ENCODE measurements around the gene MVD. TPM values are rescaled to one million over a fixed set of nuclear protein-coding genes. Genes with fewer than 3 reads are reported as not detected.

Gene MVD
- total RNA-seq, 1 experiment from 2014 or later, result 141 TPM

DNA sequence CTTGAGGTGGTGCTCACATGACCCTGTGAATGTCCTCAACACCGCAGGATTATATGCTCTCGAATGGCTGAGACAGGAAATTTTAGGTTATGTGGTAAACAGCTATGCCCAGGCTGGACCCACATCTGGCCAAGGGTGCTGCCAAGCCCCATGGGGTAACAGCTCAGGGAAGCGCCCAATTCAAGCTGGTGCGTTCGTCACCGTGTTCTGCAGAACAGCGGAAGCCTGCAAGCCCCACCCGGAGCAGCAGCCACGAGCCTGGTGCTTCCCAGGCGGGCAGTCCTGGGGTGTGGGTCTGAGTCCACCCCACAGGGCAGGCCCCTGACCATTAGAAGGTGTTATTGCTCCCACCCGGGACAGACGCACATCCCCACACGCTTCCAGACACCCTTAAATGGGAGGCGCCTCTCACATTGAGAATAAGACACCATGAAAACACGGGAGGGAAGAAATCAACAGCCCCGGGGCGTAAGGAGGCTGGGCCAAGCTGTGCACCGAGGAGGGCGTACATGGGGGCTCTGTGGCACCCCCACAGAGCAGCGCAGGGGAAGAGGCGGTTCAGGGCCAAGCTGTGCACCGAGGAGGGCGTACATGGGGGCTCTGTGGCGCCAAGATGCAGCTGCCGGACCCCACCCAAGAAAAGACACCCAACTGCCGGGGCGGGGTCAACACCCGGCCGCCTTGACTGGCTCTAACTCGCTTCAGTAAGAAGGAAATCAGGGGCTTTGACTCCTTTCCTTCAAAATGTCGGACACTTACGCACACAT is 9.1 kb downstream of the MVD start:
- H3K27me3 Mint-ChIP-seq (ENCODE audit: insufficient read depth, unreplicated experiment), result no peaks in the 10 kb centered on the region
- intact Hi-C loops (cut with micrococcal nuclease; ENCODE audit: unreplicated experiment), result no loop called here
- no peaks in the 10 kb centered on the region for H3K9me3 ChIP-seq
- no peak for TF ChIP-seq CTCF (IDR thresholded peaks at IDR 0.05; ENCODE audit: insufficient read depth in 1 of 2, low read depth in 1 of 2, low read length in 1 of 2, severe bottlenecking in 1 of 2, unreplicated experiment in 1 of 2)
- peaks cover 64% of the 10 kb centered on the region for H3K36me3 Mint-ChIP-seq (ENCODE audit: insufficient read depth, unreplicated experiment)
- H3K27ac Mint-ChIP-seq (ENCODE audit: unreplicated experiment), result no peak overlapping the region
- DNase-seq, result no peak
- no TSS peak for BruUV-seq (replicated peaks)
- peaks cover 17% of the 10 kb centered on the region for H3K4me1 ChIP-seq
- ChIA-PET POLR2A (no interaction called here), CTCF (no interaction called here)
- H3K36me3 ChIP-seq (ENCODE audit: control insufficient read depth, insufficient read depth, low read length), result peaks cover 5% of the 10 kb centered on the region
- no peaks in the 10 kb centered on the region for H3K9me3 Mint-ChIP-seq (ENCODE audit: unreplicated experiment)
- no peaks in the 10 kb centered on the region for H3K27me3 ChIP-seq (replicated peaks; ENCODE audit: control insufficient read depth, insufficient read depth, low read length)
- H3K4me3 ChIP-seq (ENCODE audit: low read depth, low read length), result no peak overlapping the region
- no peak overlapping the region for H3K4me3 Mint-ChIP-seq (ENCODE audit: unreplicated experiment)
- peaks cover 6% of the 10 kb centered on the region for H3K4me1 Mint-ChIP-seq (ENCODE audit: low read depth, unreplicated experiment)

- intact Hi-C loops (cut with micrococcal nuclease; ENCODE audit: unreplicated experiment), result no loop called here
- Histone ChIP-seq H3K36me3 (ENCODE audit: control insufficient read depth, insufficient read depth, low read length) (peaks cover 5% of the 10 kb centered on the region), H3K9me3 (no peaks in the 10 kb centered on the region), H3K27me3 (replicated peaks; ENCODE audit: control insufficient read depth, insufficient read depth, low read length) (no peaks in the 10 kb centered on the region), H3K4me1 (peaks cover 17% of the 10 kb centered on the region), H3K4me3 (ENCODE audit: low read depth, low read length) (no peak overlapping the region)
- Mint-ChIP-seq H3K9me3 (ENCODE audit: unreplicated experiment) (no peaks in the 10 kb centered on the region), H3K27me3 (ENCODE audit: insufficient read depth, unreplicated experiment) (no peaks in the 10 kb centered on the region), H3K27ac (ENCODE audit: unreplicated experiment) (no peak overlapping the region), H3K36me3 (ENCODE audit: insufficient read depth, unreplicated experiment) (peaks cover 64% of the 10 kb centered on the region), H3K4me1 (ENCODE audit: low read depth, unreplicated experiment) (peaks cover 6% of the 10 kb centered on the region), H3K4me3 (ENCODE audit: unreplicated experiment) (no peak overlapping the region)
- ChIA-PET CTCF (no interaction called here), POLR2A (no interaction called here)
- DNase-seq, result no peak
- no TSS peak for BruUV-seq (replicated peaks)
- no peak for TF ChIP-seq CTCF (IDR thresholded peaks at IDR 0.05; ENCODE audit: insufficient read depth in 1 of 2, low read depth in 1 of 2, low read length in 1 of 2, severe bottlenecking in 1 of 2, unreplicated experiment in 1 of 2)
These were observed 9.8 kb downstream of the MVD start for GRCh38 chr16:88653101-88653500.

GRCh38 chr16:88652762-88653063 is 10.2 kb downstream of the MVD start:
- Mint-ChIP-seq H3K27me3 (ENCODE audit: insufficient read depth, unreplicated experiment) (no peaks in the 10 kb centered on the region), H3K9me3 (ENCODE audit: unreplicated experiment) (no peaks in the 10 kb centered on the region), H3K27ac (ENCODE audit: unreplicated experiment) (no peak overlapping the region), H3K4me3 (ENCODE audit: unreplicated experiment) (no peak overlapping the region), H3K36me3 (ENCODE audit: insufficient read depth, unreplicated experiment) (peaks cover 64% of the 10 kb centered on the region), H3K4me1 (ENCODE audit: low read depth, unreplicated experiment) (peaks cover 6% of the 10 kb centered on the region)
- intact Hi-C loops (cut with micrococcal nuclease; ENCODE audit: unreplicated experiment), result no loop called here
- H3K4me1 ChIP-seq, result peaks cover 17% of the 10 kb centered on the region
- no peak for TF ChIP-seq CTCF (IDR thresholded peaks at IDR 0.05; ENCODE audit: insufficient read depth in 1 of 2, low read depth in 1 of 2, low read length in 1 of 2, severe bottlenecking in 1 of 2, unreplicated experiment in 1 of 2)
- POLR2A ChIA-PET, result no interaction called here
- no peaks in the 10 kb centered on the region for H3K27me3 ChIP-seq (replicated peaks; ENCODE audit: control insufficient read depth, insufficient read depth, low read length)
- BruUV-seq (replicated peaks), result no TSS peak
- CTCF ChIA-PET, result no interaction called here
- peaks cover 5% of the 10 kb centered on the region for H3K36me3 ChIP-seq (ENCODE audit: control insufficient read depth, insufficient read depth, low read length)
- H3K9me3 ChIP-seq, result no peaks in the 10 kb centered on the region
- H3K4me3 ChIP-seq (ENCODE audit: low read depth, low read length), result no peak overlapping the region
- DNase-seq, result no peak

Measured in Caco-2 (cell line).